Ovary (tissue), 9 donors: ENCODE results near the gene CEP72. TPM values are rescaled to one million over a fixed set of nuclear protein-coding genes. Genes with fewer than 3 reads are reported as not detected.

Experiments used
- DNase-seq, 5 donors: peaks; one replicate each; pipeline ENCODE4 v3.0.0-alpha.2; 2019 to 2020
- H3K27ac ChIP-seq, 2 donors: fragments of 200-600 bp; one replicate each; pipeline versions ENCODE4 v1.5.1 to v1.8.0; 2019 to 2022
- H3K27me3 ChIP-seq: fragments of 200-600 bp; one replicate; pipeline ENCODE4 v1.8.0; 2022
- H3K36me3 ChIP-seq: fragments of 200-600 bp; sonication (generic); one replicate; pipeline ENCODE4 v1.5.1; 2019
- H3K4me1 ChIP-seq: one replicate; pipeline ENCODE4 v1.8.1; 2013; ENCODE audit warnings: mild to moderate bottlenecking, moderate library complexity; ENCODE audit not compliant: insufficient read depth
- H3K4me3 ChIP-seq: fragments of 200-600 bp; sonication (generic); one replicate; pipeline ENCODE4 v1.5.1; 2017
- H3K9me3 ChIP-seq, 2 donors: fragments of 200-600 bp in 1 of 2; sonication (generic) in 1 of 2; one replicate each; pipeline versions ENCODE4 v1.5.1 to v1.8.1; 2013 to 2019; ENCODE audit warnings: mild to moderate bottlenecking in 1 of 2, moderate library complexity in 1 of 2
- EP300 ChIP-seq: sonication (generic); formaldehyde crosslinking; IDR thresholded peaks from one replicate; pipeline ENCODE4 v1.6.1; 2017; ENCODE audit warnings: antibody characterized with exemption
- POLR2A ChIP-seq: fragments of 450-650 bp; IDR thresholded peaks from one replicate; pipeline ENCODE4 v1.6.1; 2017; ENCODE audit warnings: antibody characterized with exemption, mild to moderate bottlenecking, moderate library complexity
- WGBS, 3 donors: extraction: QIAGEN DNeasy Blood & Tissue Kit in 1 of 3; methylation state at CpG; one replicate each; pipeline versions ENCODE4 v1.1.5 to v1.1.7; 2013 to 2017; 5-methylcytosine and 5-hydroxymethylcytosine counted together
- intact Hi-C, 4 donors: fragments of 100-400 bp; cut with DNase I; formaldehyde crosslinking; loops; one replicate each; pipeline versions ENCODE4 v1.11.0 to v1.15.1; 2022 to 2023
- polyA plus RNA-seq, 2 donors: library from polyadenylated mRNA; stranded (reverse); fragments of 200-250 nt in 1 of 2; fragments of 350-450 nt in 1 of 2; fragmentation: Illumina TruSeq in 1 of 2; extraction: RNeasy Lipid Tissue Mini Kit (QIAGEN cat#74804) in 1 of 2; gene quantifications; one replicate each; pipeline ENCODE4 v1.2.3, GENCODE V29; 2013 to 2014
- total RNA-seq, 7 donors: library from RNA; depleted of rRNA in 2 of 7; stranded (reverse); fragments of >200 nt in 2 of 7; fragmentation: NEBNext Ultra II Directional in 3 of 7; extraction: Animal tissue kit (Norgen Biotek cat#: 25700) in 3 of 7; gene quantifications; one replicate each; pipeline versions ENCODE4 v1.1.0 to v1.2.4, GENCODE V29; 2016 to 2023
- TF ChIP-seq, protein P1 (sequence below), 3 donors: fragments of 450-650 bp in 2 of 3; fragments of 200-600 bp in 1 of 3; IDR thresholded peaks; one replicate each; pipeline versions ENCODE4 v1.5.1 to v1.8.0; 2016 to 2022; ENCODE audit warnings: antibody characterized with exemption in 3 of 3, mild to moderate bottlenecking in 1 of 3
- donor health status: DM: no; HTN: no; CAD: no; lungs with moderate emphysema.
- donor health status: DM: no; HTN: no; CAD: no.
- donor health status: Bipolar disorder and iron deficiency.
- donor health status: DM: yes; HTN: yes; CAD: no.
- donor health status: DM: no; HTN: no; CAD: no.
- donor health status: DM: yes; HTN: yes; CAD: no.

Gene CEP72
- total and polyA plus RNA-seq, 9 donors = 1.6 to 11.2 (median 7.7) TPM

DNA sequence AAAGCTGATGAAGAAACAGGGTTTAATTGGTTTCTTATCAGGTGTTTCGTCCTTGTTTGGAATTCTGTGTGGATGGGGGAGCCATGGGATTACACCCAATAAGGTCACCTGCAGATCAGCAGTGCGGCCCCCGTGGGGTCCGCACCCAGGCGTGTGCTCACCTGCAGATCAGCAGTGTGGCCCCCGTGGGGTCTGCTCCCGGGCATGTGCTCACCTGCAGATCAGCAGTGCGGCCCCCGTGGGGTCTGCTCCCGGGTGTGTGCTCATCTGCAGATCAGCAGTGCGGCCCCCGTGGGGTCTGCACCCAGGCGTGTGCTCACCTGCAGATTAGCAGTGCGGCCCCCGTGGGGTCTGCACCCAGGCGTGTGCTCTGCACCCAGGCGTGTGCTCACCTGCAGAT is 41.7 kb upstream of the CEP72 start:
- 77 to 85% (median 78%) methylated on average over 11 to 17 of the region's 17 CpGs for WGBS, 3 donors
- H3K27ac ChIP-seq = no peak overlapping the region
- no peaks in the 10 kb centered on the region for H3K4me1 ChIP-seq
- no peak overlapping the region for H3K4me3 ChIP-seq
- H3K9me3 ChIP-seq = peaks cover 0 to 2% of the 10 kb centered on the region in 2 donors
- no peak for DNase-seq
- no peaks in the 10 kb centered on the region for H3K27me3 ChIP-seq
- intact Hi-C loops = no loop called here
- TF ChIP-seq, protein P1, sequence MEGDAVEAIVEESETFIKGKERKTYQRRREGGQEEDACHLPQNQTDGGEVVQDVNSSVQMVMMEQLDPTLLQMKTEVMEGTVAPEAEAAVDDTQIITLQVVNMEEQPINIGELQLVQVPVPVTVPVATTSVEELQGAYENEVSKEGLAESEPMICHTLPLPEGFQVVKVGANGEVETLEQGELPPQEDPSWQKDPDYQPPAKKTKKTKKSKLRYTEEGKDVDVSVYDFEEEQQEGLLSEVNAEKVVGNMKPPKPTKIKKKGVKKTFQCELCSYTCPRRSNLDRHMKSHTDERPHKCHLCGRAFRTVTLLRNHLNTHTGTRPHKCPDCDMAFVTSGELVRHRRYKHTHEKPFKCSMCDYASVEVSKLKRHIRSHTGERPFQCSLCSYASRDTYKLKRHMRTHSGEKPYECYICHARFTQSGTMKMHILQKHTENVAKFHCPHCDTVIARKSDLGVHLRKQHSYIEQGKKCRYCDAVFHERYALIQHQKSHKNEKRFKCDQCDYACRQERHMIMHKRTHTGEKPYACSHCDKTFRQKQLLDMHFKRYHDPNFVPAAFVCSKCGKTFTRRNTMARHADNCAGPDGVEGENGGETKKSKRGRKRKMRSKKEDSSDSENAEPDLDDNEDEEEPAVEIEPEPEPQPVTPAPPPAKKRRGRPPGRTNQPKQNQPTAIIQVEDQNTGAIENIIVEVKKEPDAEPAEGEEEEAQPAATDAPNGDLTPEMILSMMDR (IDR thresholded peaks at IDR 0.05) = no peak
- TF ChIP-seq POLR2A (no peak), EP300 (no peak)
- H3K36me3 ChIP-seq = no peaks in the 10 kb centered on the region

DNA sequence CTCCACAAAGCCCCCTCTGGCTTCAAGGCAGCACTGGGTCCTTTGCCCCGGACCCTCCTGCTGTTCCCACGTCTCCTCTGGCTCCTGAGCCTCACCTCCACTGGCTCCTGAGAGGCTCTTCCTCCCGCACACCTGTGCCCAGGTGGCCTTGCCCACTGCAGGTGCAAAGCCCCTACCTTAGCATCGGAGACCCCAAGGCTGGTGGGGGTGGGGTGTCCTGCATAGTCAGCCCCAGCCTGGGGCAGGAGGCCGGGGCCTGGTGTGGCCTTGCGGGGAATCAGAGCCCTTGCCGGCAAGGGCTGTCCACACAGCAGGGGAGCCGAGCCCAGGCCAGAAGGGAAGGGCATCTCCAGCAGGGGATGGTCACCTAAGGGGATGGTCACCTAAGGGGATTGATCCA is 41.3 kb upstream of the CEP72 start:
- Histone ChIP-seq H3K36me3 (no peaks in the 10 kb centered on the region), H3K9me3 (peaks cover 0 to 4% of the 10 kb centered on the region in 2 donors), H3K27me3 (no peaks in the 10 kb centered on the region), H3K4me3 (no peak overlapping the region), H3K27ac (no peak overlapping the region), H3K4me1 (no peaks in the 10 kb centered on the region)
- DNase-seq = no peak
- intact Hi-C loops = no loop called here
- TF ChIP-seq, protein P1 (IDR thresholded peaks at IDR 0.05) = no peak
- TF ChIP-seq EP300 (no peak), POLR2A (no peak)
- WGBS, 3 donors = 84 to 85% (median 84%) methylated on average over 8 of the region's 8 CpGs

- H3K27me3 ChIP-seq = no peaks in the 10 kb centered on the region
These were observed 40.3 kb upstream of the CEP72 start for GRCh38 chr5:571791-572190.

GRCh38 chr5:572398-573019 is 39.6 kb upstream of the CEP72 start:
- Histone ChIP-seq H3K36me3 (no peaks in the 10 kb centered on the region), H3K9me3 (peaks cover 0 to 4% of the 10 kb centered on the region in 2 donors), H3K27ac (no peak overlapping the region), H3K4me3 (no peak overlapping the region), H3K4me1 (no peaks in the 10 kb centered on the region), H3K27me3 (no peaks in the 10 kb centered on the region)
- intact Hi-C loops = no loop called here
- WGBS, 3 donors = 40 to 45% (median 41%) methylated on average over 14 of the region's 14 CpGs
- no peak for DNase-seq
- TF ChIP-seq, protein P1 (IDR thresholded peaks at IDR 0.05) = no peak
- no peak for TF ChIP-seq EP300
- TF ChIP-seq POLR2A = no peak

More at GRCh38 chr5:571791-572190, 40.3 kb upstream of the CEP72 start:
- DNase-seq = no peak
- TF ChIP-seq EP300 = no peak
- TF ChIP-seq, protein P1 (IDR thresholded peaks at IDR 0.05) = no peak
- no peak for TF ChIP-seq POLR2A
- intact Hi-C loops = no loop called here
- Histone ChIP-seq H3K36me3 (no peaks in the 10 kb centered on the region), H3K9me3 (peaks cover 0 to 4% of the 10 kb centered on the region in 2 donors), H3K4me3 (no peak overlapping the region), H3K4me1 (no peaks in the 10 kb centered on the region), H3K27ac (no peak overlapping the region)
- WGBS, 3 donors = 89% methylated on average over 13 of the region's 13 CpGs
